Loucy (cell line): Measurements from ENCODE around the gene CST4.

Experiments
- EZH2phosphoT487 ChIP-seq: fragments of 200-600 bp; IDR thresholded peaks from 2 replicates; pipeline ENCODE4 v1.6.1; 2018; ENCODE audit warnings: antibody characterized with exemption, mild to moderate bottlenecking, moderate library complexity, borderline replicate concordance
- TF ChIP-seq, protein P1 (sequence below): fragments of 200-600 bp; sonication (generic); conservative IDR thresholded peaks from 2 replicates; pipeline ENCODE4 v1.5.1; 2014; ENCODE audit warnings: mild to moderate bottlenecking, antibody characterized with exemption, low read length

GRCh38 chr20:23655491-23656211, 33.2 kb downstream of the CST4 start:
- TF ChIP-seq, protein P1, sequence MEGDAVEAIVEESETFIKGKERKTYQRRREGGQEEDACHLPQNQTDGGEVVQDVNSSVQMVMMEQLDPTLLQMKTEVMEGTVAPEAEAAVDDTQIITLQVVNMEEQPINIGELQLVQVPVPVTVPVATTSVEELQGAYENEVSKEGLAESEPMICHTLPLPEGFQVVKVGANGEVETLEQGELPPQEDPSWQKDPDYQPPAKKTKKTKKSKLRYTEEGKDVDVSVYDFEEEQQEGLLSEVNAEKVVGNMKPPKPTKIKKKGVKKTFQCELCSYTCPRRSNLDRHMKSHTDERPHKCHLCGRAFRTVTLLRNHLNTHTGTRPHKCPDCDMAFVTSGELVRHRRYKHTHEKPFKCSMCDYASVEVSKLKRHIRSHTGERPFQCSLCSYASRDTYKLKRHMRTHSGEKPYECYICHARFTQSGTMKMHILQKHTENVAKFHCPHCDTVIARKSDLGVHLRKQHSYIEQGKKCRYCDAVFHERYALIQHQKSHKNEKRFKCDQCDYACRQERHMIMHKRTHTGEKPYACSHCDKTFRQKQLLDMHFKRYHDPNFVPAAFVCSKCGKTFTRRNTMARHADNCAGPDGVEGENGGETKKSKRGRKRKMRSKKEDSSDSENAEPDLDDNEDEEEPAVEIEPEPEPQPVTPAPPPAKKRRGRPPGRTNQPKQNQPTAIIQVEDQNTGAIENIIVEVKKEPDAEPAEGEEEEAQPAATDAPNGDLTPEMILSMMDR, result no peak
- no peak for TF ChIP-seq EZH2phosphoT487
